ENCODE measurements around the gene VSIR.
A peak's percentile ranks its signal among the peaks of the same experiment; 100 is the strongest.

The VSIR gene

GRCh38 chr10:71711052-71711623, 62.2 kb downstream of the VSIR start:
- ATAC-seq, result no peak

DNA sequence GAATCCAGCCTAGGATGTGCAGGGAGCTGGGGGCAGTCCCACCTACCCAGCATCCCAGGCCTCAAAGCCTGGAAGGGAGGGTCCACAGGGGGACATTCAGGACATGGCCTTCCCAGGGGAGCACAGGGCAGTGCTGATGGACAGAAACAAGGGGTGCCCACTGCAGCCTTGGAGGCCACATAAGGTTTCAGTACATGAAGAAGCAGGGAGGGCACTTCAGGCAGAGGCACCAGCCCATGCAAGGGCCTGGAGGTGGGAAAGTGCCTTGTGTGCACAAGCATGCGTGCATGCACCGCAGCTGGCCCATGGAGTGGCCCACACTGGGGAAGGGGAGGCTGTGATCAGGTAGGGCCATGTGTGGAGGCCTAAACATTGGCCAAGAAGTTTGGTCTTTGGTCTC, 62.8 kb downstream of the VSIR start:
- ATAC-seq, result no peak

DNA sequence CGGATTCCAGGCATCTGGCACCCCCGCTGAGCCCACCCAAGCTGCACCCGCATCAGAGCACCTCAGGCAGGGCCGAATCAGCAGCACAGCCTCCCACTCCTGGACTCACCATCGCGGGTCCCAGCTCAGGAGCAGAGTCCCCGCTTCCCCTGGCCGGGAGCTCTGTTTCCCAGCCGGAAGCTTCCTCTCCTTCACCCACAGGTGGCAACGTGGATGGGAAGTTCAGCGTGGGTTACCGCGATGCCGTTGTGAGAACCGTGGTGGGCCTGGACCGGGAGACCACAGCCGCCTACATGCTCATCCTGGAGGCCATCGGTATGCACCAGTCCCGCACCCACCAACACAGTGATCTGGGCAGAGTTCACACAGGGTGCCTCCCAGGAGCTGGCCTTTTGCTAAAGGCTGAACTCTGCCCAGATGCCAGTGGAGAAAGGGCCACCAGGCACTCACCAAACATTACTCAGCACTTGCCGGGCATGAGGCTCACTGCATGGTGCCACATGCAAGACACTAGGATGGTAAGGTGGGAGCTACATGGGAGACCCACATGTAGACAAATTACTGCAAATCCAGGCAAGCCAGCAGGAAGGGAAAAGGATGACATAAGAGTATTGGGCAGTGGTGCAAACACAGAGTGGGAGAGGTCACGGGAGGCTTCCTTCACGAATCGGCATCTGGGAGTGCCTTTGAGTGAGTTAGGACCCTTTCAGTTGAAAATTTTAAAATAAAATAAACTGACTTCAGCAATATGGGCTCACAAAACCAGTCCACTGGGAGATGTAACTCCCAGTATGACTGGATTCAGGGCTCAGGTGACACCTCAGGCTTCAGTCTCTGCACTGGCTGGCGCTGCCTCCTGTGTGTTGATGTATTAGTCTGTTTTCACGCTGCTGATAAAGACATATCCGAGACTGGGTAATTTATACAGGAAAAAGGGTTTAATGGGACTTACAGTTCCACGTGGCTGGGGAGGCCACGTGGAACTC, 64.1 kb downstream of the VSIR start:
- ATAC-seq, result no peak

DNA sequence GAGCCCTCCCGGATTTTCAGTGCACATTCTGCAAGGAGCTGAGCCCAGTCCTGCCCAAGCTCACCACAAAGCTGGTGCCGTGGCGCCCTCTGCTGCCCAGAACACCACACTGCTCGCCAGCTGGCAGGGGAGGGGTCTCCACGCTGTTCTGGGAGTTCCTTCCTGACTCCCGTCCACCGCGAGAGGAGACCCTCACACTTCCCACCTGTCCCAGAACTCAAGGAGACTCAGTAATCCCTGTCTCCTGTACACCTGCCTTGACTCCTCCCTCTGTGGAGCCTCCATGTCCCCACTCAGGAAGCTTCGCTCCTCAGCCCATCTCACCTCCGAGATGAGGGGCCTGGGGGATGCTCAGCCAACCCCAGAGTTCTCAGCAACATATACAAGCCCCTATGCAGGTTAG, 65.0 kb downstream of the VSIR start:
- ATAC-seq, result peak; percentile 32 to 34

DNA sequence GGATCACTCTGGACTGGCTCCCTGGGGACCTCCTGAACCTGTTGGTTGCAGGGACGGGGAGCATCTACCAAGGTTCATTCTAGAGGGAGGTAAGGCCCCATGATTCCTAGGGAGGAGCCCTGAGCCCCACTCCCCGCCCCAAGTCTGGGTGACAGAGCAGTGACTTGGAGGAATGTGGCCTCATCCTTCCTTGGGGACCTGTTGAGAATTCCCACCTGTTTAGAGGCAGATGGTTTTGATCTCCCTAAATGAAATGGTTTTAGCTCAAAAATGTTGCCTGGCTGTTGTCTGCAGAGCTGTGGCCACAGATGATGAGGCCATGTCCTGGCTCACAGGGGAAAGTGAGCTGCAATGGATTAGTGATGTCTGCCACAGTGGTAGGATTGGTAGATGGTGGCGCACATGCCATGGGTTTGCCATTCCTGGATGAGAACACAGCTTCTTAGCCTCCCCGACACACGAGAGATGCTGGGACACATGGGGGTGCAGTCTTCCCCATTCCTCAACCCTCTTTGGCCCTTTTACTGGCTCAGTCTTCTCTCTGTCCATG, 66.0 kb downstream of the VSIR start:
- no peak for ATAC-seq

GRCh38 chr10:71706216-71707121, 66.9 kb downstream of the VSIR start:
- no peak for ATAC-seq

- ATAC-seq, result no peak
Measured at GRCh38 chr10:71705582-71705981, 67.7 kb downstream of the VSIR start.

GRCh38 chr10:71704816-71705215, 68.5 kb downstream of the VSIR start:
- no peak for ATAC-seq

- no peak for ATAC-seq
Measured at GRCh38 chr10:71703577-71703976, 69.7 kb downstream of the VSIR start.

DNA sequence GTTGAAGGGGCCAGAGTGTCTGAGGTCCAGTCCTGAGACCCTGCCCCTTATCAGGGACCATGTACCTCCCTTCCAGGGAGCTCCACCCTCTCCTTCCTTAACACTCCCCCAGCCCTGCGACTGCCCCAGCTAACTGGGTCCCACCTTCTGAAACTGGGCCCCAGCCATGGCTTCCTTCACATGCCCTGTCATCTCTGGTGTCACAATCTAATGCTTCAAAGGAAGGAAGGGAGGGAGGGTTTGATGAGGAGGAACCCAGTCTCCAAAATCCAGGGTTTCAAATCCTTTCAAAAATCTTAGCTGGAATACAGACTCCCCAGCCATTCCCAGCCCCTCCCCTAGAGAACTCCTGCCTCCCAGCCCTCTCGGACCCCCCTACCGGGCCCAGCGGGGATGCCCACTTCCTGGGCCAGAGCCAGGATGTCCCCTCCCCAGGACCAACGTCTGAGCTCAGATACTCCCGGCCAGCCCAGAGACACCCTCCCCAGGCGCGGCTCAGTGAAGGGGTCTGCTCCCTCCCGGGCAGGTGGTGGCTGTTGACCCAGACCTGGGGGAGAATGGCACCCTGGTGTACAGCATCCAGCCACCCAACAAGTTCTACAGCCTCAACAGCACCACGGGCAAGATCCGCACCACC, 71.7 kb downstream of the VSIR start:
- ATAC-seq, result no peak

DNA sequence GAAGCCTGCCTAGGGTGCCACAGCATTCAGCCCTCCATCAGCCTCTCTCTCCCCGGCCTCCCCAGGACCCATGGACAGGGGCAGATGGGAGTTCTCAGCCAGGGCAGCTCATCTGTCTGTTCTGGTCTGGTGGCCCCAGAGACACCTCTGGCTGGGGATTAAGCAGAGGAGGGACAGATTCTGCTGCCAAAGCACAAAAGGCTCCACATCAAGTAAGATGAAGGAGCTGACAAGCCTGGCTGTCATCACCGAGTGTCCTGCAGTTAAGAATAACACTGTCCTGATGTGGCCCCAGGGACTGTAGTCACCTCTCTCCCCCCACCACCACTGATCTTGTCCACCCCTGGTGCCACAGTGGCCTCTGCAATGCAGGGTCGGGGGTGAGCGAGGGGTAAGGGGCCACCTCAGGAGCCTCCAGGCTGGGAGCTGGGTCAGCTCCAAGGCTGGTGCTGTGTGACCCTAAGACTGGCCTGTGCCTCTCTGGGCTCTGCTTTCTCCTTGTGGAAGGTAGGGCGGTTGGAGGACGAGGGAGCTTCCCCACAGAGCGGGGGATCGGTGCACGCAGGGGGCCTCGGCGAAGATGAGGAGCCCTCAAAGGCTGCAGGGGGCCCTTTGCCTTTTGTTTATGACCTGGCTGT, 72.5 kb downstream of the VSIR start:
- ATAC-seq, result no peak

DNA sequence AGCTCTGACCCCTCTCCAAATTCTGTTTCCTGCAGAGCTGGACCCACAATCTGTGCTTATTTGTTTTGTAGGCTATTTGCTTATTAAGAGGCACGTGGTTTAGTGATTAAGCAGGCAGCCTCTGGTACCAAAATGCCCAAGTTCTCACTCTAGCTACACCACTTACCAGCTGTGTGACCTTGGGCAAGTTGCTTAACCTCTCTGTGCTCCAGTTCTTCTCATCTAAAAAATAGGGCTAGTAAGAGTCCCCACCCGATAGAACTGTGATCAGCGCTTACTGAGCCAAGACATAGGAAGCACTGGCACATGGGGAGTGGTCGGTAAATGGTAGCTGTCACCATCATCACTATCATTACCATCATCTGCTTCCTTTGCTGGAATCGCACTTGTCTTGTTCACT, 74.6 kb downstream of the VSIR start:
- ATAC-seq, result peak; percentile 7 to 21

DNA sequence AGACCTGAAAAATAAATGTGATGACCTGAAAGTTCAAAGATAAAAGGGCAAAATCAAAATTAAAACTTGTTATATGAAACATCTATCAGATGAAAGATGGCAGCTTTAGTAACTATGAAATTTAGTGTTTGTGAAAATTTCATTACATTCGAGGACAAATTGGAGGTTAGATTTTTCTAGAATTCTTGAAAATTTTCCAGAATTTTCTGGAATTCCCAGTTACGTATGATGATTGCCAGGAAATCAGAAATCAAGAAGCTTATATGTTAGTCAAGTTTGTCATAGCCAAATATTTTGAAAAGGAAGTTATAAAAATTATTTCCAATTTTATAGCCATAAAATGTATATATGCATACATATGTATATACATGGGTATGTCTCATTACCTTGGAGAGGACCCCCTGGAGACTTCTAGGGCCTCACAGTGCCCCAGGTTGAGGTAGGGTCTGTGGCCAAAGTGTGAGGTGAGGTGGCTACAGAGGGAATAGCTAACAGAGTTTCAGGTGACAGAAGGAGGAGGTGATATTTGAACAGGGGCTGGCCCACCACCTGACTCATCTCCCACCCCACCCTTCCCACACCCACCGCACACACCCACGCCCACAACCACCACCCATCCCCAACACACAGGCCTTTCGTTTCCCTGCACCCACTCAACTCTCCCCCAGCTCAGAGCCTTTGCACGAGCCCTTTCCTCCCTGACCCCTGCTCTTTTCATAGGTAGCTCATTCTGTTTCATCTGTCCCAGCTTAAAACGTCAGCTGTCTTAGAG, 75.2 kb downstream of the VSIR start:
- peak; percentile 57 to 62 for ATAC-seq

All from activated CD4-positive, CD25-positive, alpha-beta regulatory T cell treated with anti-CD3 and anti-CD28 coated beads, Interleukin-2, amount 50 U/mL, for 24 hours (primary cell).